Gastroesophageal sphincter (tissue), 4 donors: ENCODE data around the gene PGF. TPM values are rescaled to one million over a fixed set of nuclear protein-coding genes. Genes with fewer than 3 reads are reported as not detected.

Experiments used
- ATAC-seq: fragments of 150-250 bp; one replicate; pipeline ENCODE4 v1.9.1; 2016; ENCODE audit warnings: mild to moderate bottlenecking, moderate library complexity
- H3K27ac ChIP-seq, 4 donors: fragments of 200-600 bp; sonication (generic) in 3 of 4; 1 replicate in 3 of 4; 2 replicates in 1 of 4; pipeline ENCODE4 v1.5.1; 2016 to 2019
- H3K27me3 ChIP-seq: fragments of 200-600 bp; sonication (generic); one replicate; pipeline ENCODE4 v1.5.1; 2019
- H3K36me3 ChIP-seq, 2 donors: fragments of 200-600 bp; sonication (generic); one replicate each; pipeline ENCODE4 v1.5.1; 2019; ENCODE audit warnings: control low read depth in 1 of 2
- H3K4me1 ChIP-seq, 3 donors: fragments of 200-600 bp; sonication (generic); 1 replicate in 2 of 3; 2 replicates in 1 of 3; pipeline ENCODE4 v1.5.1; 2016 to 2019; ENCODE audit warnings: control low read depth in 2 of 3
- H3K4me3 ChIP-seq, 2 donors: fragments of 200-600 bp; sonication (generic); one replicate each; pipeline ENCODE4 v1.5.1; 2019; ENCODE audit warnings: mild to moderate bottlenecking in 1 of 2, moderate library complexity in 1 of 2
- H3K9me3 ChIP-seq, 3 donors: fragments of 200-600 bp; sonication (generic); one replicate each; pipeline ENCODE4 v1.5.1; 2017 to 2019; ENCODE audit warnings: control low read depth in 2 of 3
- EP300 ChIP-seq: sonication (generic); formaldehyde crosslinking; IDR thresholded peaks from one replicate; pipeline ENCODE4 v1.6.1; 2017; ENCODE audit warnings: antibody characterized with exemption, mild to moderate bottlenecking
- POLR2A ChIP-seq, 2 donors: fragments of 450-650 bp; IDR thresholded peaks; one replicate each; pipeline ENCODE4 v1.6.1; 2017; ENCODE audit warnings: antibody characterized with exemption in 2 of 2, mild to moderate bottlenecking in 2 of 2, moderate library complexity in 1 of 2
- POLR2AphosphoS5 ChIP-seq: sonication (generic); formaldehyde crosslinking; IDR thresholded peaks from one replicate; pipeline ENCODE4 v1.6.1; 2017; ENCODE audit warnings: antibody characterized with exemption
- WGBS, 2 donors: methylation state at CpG; one replicate each; pipeline ENCODE4 v1.1.5; 2018; ENCODE audit warnings: low coverage in 1 of 2; 5-methylcytosine and 5-hydroxymethylcytosine counted together
- total RNA-seq, 4 donors: library from RNA; depleted of rRNA; stranded (reverse); fragments of >200 nt; gene quantifications; one replicate each; pipeline ENCODE4 v1.1.0, GENCODE V29; 2016
- TF ChIP-seq, protein P1 (sequence below), 4 experiments: fragments of 200-600 bp in 2 of 4; fragments of 450-650 bp in 2 of 4; sonication (generic) in 1 of 4; IDR thresholded peaks; one replicate each; pipeline ENCODE4 v1.5.1; 2017 to 2019; ENCODE audit warnings: antibody characterized with exemption in 4 of 4, mild to moderate bottlenecking in 2 of 4, moderate library complexity in 2 of 4

Gene PGF
- total RNA-seq, 4 donors from 2014 or later, result 11.2 to 21.0 (median 16.5) TPM

DNA sequence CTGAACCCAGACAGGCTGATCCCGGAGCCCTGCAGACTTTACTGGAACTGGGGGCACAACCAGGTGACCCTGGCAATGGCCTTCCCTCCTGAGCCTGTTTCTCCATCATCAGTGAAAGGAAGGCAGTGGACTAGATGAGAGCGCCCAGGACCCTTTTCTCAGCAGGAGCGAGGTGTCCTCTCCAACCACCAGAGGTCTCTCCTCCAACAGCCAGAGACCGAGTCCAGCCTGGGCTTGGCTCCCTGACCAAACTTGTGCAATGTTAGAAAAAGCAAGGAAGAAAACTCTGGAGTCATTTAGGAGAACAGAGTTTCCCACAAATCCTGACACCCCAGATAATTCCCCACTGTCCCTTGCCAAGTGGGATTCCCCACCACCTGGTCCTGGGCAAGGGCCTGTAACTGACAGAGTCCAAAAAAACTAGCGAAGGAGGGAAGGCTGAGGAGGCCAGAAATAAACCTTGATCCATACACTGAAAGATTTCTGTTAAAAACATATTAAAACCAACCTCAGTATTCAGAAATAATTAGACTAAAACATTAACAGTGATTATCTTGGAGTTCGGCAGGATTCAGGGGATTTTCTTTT, 41.3 kb downstream of the PGF start:
- Histone ChIP-seq H3K36me3 (peaks cover 0 to 1% of the 10 kb centered on the region in 2 donors), H3K4me1 (peaks cover 0 to 52% (median 20%) of the 10 kb centered on the region in 3 donors), H3K27me3 (no peaks in the 10 kb centered on the region), H3K9me3 (no peaks in the 10 kb centered on the region), H3K27ac (peak overlapping the region in 3 of 4 donors; percentile 61 to 64 (median 61)), H3K4me3 (no peak overlapping the region)
- peak; percentile 75 for ATAC-seq
- no peak for TF ChIP-seq EP300
- TF ChIP-seq, protein P1, sequence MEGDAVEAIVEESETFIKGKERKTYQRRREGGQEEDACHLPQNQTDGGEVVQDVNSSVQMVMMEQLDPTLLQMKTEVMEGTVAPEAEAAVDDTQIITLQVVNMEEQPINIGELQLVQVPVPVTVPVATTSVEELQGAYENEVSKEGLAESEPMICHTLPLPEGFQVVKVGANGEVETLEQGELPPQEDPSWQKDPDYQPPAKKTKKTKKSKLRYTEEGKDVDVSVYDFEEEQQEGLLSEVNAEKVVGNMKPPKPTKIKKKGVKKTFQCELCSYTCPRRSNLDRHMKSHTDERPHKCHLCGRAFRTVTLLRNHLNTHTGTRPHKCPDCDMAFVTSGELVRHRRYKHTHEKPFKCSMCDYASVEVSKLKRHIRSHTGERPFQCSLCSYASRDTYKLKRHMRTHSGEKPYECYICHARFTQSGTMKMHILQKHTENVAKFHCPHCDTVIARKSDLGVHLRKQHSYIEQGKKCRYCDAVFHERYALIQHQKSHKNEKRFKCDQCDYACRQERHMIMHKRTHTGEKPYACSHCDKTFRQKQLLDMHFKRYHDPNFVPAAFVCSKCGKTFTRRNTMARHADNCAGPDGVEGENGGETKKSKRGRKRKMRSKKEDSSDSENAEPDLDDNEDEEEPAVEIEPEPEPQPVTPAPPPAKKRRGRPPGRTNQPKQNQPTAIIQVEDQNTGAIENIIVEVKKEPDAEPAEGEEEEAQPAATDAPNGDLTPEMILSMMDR (IDR thresholded peaks at IDR 0.05), result peak in 3 of 4 experiments; percentile 60 to 78 (median 74)
- peak; percentile 58 for TF ChIP-seq POLR2AphosphoS5
- 26 to 41% methylated on average over 3 of the region's 6 CpGs for WGBS, 2 donors

DNA sequence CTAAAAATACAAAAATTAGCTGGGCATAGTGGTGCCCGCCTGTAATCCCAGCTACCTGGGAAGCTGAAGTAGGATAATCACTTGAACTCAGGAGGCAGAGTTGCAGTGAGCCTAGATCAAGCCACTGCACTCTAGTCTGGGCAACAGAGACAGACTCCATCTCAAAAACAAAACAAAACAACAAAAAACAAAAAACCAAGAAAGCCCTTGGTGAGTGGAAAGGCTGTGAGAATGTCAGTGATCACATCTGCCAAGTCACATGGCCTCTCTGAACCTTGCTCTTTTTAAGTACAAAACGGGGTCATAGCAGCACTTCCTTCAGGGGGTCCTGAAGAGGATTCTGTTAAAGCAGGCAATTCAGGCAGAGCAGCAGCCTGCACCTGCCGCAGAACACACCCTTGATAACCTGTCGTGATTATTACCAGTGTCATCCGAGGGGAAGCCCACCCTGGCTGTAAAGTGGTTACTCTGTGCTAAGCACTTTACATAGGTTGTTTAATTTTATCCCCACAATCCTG, 41.9 kb downstream of the PGF start:
- no peak for ATAC-seq
- H3K36me3 ChIP-seq, result no peaks in the 10 kb centered on the region
- H3K4me1 ChIP-seq, result peaks cover 0 to 49% (median 19%) of the 10 kb centered on the region in 3 donors
- no peak for TF ChIP-seq POLR2AphosphoS5
- TF ChIP-seq, protein P1 (IDR thresholded peaks at IDR 0.05), result no peak
- 60 to 67% methylated on average over 2 to 5 of the region's 5 CpGs for WGBS, 2 donors
- no peaks in the 10 kb centered on the region for H3K9me3 ChIP-seq
- H3K27ac ChIP-seq, result peak overlapping the region in 1 of 4 donors; percentile 64
- H3K27me3 ChIP-seq, result no peaks in the 10 kb centered on the region
- H3K4me3 ChIP-seq, result no peak overlapping the region

DNA sequence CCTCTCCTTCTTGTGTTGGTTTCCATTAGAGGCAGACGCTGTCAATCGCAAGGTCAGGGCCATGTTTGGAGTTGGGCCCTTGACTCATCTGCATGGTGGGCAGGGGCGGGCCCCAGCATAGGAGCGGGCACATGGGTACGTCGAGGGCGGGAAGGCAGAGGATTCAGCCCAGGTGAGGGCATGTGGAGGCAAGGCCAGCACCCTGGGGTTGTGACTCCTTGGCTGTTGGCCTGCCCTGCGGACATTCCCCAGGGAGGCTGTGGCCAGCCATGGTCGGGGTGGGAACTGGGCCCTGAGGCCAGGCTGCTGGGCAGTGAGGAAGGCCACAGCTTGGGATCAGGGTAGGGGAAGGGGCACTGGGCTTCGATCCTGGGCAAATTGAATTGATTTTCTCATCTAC, 42.6 kb downstream of the PGF start:
- no peaks in the 10 kb centered on the region for H3K36me3 ChIP-seq
- no peak overlapping the region for H3K4me3 ChIP-seq
- ATAC-seq, result no peak
- H3K4me1 ChIP-seq, result peaks cover 0 to 49% (median 13%) of the 10 kb centered on the region in 3 donors
- TF ChIP-seq, protein P1 (IDR thresholded peaks at IDR 0.05), result no peak
- TF ChIP-seq EP300, result no peak
- no peak for TF ChIP-seq POLR2A (IDR thresholded peaks at IDR 0.05)
- no peak for TF ChIP-seq POLR2AphosphoS5
- WGBS, 2 donors, result 93 to 100% methylated on average over 1 to 2 of the region's 10 CpGs
- no peak overlapping the region for H3K27ac ChIP-seq
- no peaks in the 10 kb centered on the region for H3K27me3 ChIP-seq
- H3K9me3 ChIP-seq, result no peaks in the 10 kb centered on the region

DNA sequence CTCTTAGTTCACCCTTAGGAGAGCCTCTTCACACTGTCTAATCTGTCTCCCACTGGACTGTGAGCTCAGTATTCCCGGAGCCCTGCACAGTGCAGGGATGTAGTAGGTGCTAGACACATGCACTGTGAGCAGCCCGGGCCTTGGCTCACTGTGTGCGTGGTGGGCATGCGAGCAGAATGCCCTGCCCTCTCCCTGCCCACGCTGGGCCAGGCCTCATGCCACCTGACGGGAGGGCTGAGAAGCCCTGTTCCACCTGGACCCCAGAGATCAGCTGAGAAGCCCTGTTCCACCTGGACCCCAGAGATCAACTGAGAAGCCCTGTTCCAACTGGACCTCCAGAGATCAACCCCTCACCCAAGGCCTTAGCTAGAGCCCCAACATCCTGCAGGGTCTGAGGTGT, 43.3 kb downstream of the PGF start:
- TF ChIP-seq, protein P1 (IDR thresholded peaks at IDR 0.05), result no peak
- no peak for TF ChIP-seq POLR2A (IDR thresholded peaks at IDR 0.05)
- no peak for TF ChIP-seq EP300
- TF ChIP-seq POLR2AphosphoS5, result no peak
- Histone ChIP-seq H3K27me3 (no peaks in the 10 kb centered on the region), H3K27ac (no peak overlapping the region), H3K4me1 (peaks cover 0 to 49% (median 6%) of the 10 kb centered on the region in 3 donors), H3K9me3 (no peaks in the 10 kb centered on the region), H3K36me3 (no peaks in the 10 kb centered on the region), H3K4me3 (no peak overlapping the region)
- no peak for ATAC-seq
- WGBS, 2 donors, result no CpG with 5 or more reads among the region's 6 CpGs

DNA sequence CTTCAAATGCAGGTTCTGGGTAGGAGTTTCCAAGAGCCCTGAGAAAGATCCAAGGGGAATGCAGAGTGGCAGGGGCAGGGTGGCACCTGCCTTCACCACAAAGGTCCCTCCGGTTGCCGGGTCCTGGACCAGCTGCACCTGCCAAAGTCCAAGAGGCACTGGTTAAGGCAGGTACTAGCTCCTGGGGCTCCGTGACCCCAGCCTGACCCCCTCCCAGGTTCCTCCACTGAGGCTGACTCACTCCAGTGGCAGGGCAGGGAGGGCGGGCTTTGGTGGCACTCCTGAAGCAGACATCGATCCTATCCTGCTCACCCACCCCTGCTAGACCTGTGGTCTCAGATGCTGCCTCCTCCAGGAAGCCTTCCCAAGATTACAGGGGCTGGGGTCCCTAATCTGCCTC, 43.7 kb downstream of the PGF start:
- H3K27me3 ChIP-seq, result no peaks in the 10 kb centered on the region
- H3K9me3 ChIP-seq, result no peaks in the 10 kb centered on the region
- 82 to 89% methylated on average over 2 to 3 of the region's 5 CpGs for WGBS, 2 donors
- H3K27ac ChIP-seq, result no peak overlapping the region
- no peak overlapping the region for H3K4me3 ChIP-seq
- no peaks in the 10 kb centered on the region for H3K36me3 ChIP-seq
- no peak for ATAC-seq
- TF ChIP-seq, protein P1 (IDR thresholded peaks at IDR 0.05), result no peak
- TF ChIP-seq EP300 (no peak), POLR2AphosphoS5 (no peak), POLR2A (IDR thresholded peaks at IDR 0.05) (no peak)
- H3K4me1 ChIP-seq, result peaks cover 0 to 49% (median 5%) of the 10 kb centered on the region in 3 donors
